Hepatocyte (in vitro differentiated cells): ENCODE measurements around the gene SSU72.

Experiments used
- EZH2 ChIP-seq: fragments of 200-600 bp; sonication (generic); IDR thresholded peaks from 2 replicates; pipeline ENCODE4 v1.6.1; 2016; ENCODE audit warnings: antibody characterized with exemption, mild to moderate bottlenecking, borderline replicate concordance
- TF ChIP-seq, protein P1 (sequence below): fragments of 200-600 bp; sonication (generic); IDR thresholded peaks from 2 replicates; pipeline ENCODE4 v1.5.1; 2016; ENCODE audit warnings: antibody characterized with exemption, mild to moderate bottlenecking; ENCODE audit not compliant: poor library complexity

DNA sequence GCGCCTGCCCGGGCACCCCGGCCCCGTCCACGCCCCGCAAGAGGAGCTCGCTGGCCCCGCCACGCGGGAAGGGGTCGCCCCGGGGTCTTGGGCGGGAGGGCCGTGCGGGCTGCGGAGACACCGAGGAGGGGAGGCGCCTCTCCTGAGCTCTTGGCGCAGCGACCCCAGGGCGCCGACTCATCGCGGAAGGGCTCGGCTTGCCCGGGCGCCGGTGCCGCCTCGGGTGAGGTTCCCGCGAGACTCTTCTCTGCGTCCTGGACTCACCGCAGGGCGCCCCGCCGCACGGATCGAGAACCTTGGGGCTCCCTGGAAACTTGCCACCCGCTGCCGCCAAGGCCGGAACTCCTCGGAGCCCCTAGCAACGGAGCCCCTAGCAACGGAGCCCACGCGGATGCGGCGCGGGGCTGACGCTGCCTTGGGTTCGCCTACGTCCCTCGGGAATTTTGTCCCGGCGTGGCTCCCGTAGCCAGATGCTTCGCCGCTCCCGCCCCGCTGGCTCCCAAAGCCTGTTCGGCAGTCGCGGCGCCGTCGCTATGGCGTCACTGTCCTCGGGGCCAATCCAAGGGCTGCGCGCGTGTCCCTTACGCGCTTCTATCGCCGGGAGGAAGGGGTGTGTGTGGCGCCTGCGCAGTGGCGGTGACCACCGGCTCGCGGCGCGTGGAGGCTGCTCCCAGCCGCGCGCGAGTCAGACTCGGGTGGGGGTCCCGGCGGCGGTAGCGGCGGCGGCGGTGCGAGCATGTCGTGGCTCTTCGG is 63.0 kb downstream of the SSU72 start, which contains the start of gene ATAD3A:
- TF ChIP-seq, protein P1, sequence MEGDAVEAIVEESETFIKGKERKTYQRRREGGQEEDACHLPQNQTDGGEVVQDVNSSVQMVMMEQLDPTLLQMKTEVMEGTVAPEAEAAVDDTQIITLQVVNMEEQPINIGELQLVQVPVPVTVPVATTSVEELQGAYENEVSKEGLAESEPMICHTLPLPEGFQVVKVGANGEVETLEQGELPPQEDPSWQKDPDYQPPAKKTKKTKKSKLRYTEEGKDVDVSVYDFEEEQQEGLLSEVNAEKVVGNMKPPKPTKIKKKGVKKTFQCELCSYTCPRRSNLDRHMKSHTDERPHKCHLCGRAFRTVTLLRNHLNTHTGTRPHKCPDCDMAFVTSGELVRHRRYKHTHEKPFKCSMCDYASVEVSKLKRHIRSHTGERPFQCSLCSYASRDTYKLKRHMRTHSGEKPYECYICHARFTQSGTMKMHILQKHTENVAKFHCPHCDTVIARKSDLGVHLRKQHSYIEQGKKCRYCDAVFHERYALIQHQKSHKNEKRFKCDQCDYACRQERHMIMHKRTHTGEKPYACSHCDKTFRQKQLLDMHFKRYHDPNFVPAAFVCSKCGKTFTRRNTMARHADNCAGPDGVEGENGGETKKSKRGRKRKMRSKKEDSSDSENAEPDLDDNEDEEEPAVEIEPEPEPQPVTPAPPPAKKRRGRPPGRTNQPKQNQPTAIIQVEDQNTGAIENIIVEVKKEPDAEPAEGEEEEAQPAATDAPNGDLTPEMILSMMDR: no peak
- TF ChIP-seq EZH2: no peak
